Trophoblast cell (in vitro differentiated cells and primary cell): ENCODE results near the gene B3GALT4.

Source experiments
- DNase-seq, 2 donors: peaks; one replicate each; pipeline ENCODE4 v3.0.0-alpha.2; 2016
- H2AFZ ChIP-seq: 2 replicates; pipeline ENCODE4 v1.6.1; 2013; ENCODE audit warnings: low read length, moderate library complexity, mild to moderate bottlenecking; ENCODE audit not compliant: insufficient read depth, poor library complexity
- H2AK5ac ChIP-seq: 2 replicates; pipeline ENCODE4 v1.6.1; 2013; ENCODE audit warnings: mild to moderate bottlenecking, low read length
- H2BK120ac ChIP-seq: 2 replicates; pipeline ENCODE4 v1.6.1; 2013; ENCODE audit warnings: low read length, mild to moderate bottlenecking, moderate library complexity; ENCODE audit not compliant: insufficient read depth, poor library complexity
- H2BK12ac ChIP-seq: 2 replicates; pipeline ENCODE4 v1.6.1; 2013; ENCODE audit warnings: mild to moderate bottlenecking, low read length, moderate library complexity
- H2BK5ac ChIP-seq: 2 replicates; pipeline ENCODE4 v1.6.1; 2013; ENCODE audit warnings: low read length, low read depth, moderate library complexity, mild to moderate bottlenecking; ENCODE audit not compliant: poor library complexity
- H3K14ac ChIP-seq: 2 replicates; pipeline ENCODE4 v1.6.1; 2013; ENCODE audit warnings: mild to moderate bottlenecking, low read length
- H3K18ac ChIP-seq: 2 replicates; pipeline ENCODE4 v1.6.1; 2013; ENCODE audit warnings: mild to moderate bottlenecking, low read length
- H3K23ac ChIP-seq: 2 replicates; pipeline ENCODE4 v1.6.1; 2013; ENCODE audit warnings: low read length
- H3K27ac ChIP-seq: 2 replicates; pipeline ENCODE4 v1.5.1; 2013; ENCODE audit warnings: low read depth, mild to moderate bottlenecking, inconsistent platforms, low read length, moderate library complexity
- H3K27me3 ChIP-seq: 2 replicates; pipeline ENCODE4 v1.6.1; 2013; ENCODE audit warnings: inconsistent platforms, mild to moderate bottlenecking, low read length, moderate library complexity; ENCODE audit not compliant: insufficient read depth
- H3K36me3 ChIP-seq, 2 experiments: 1 replicate in 1 of 2; 2 replicates in 1 of 2; pipeline ENCODE4 v1.6.1; 2013; ENCODE audit warnings: low read length in 2 of 2, mild to moderate bottlenecking in 2 of 2, moderate library complexity in 1 of 2; ENCODE audit not compliant: insufficient read depth in 2 of 2, control insufficient read depth in 1 of 2
- H3K4ac ChIP-seq: 2 replicates; pipeline ENCODE4 v1.6.1; 2013; ENCODE audit warnings: low read depth, mild to moderate bottlenecking, low read length, moderate library complexity
- H3K4me1 ChIP-seq, 2 experiments: 1 replicate in 1 of 2; 2 replicates in 1 of 2; pipeline ENCODE4 v1.6.1; 2013; ENCODE audit warnings: low read length in 2 of 2, mild to moderate bottlenecking in 2 of 2, moderate library complexity in 1 of 2; ENCODE audit not compliant: insufficient read depth in 2 of 2, control insufficient read depth in 1 of 2
- H3K4me2 ChIP-seq: 2 replicates; pipeline ENCODE4 v1.6.1; 2013; ENCODE audit warnings: inconsistent platforms, mild to moderate bottlenecking, low read length, moderate library complexity
- H3K4me3 ChIP-seq: 2 replicates; pipeline ENCODE4 v1.5.1; 2013; ENCODE audit warnings: mild to moderate bottlenecking, low read depth, low read length, inconsistent platforms
- H3K79me1 ChIP-seq: one replicate; pipeline ENCODE4 v1.6.1; 2013; ENCODE audit warnings: low read length
- H3K79me2 ChIP-seq: 2 replicates; pipeline ENCODE4 v1.6.1; 2013; ENCODE audit warnings: low read length, mild to moderate bottlenecking; ENCODE audit not compliant: control insufficient read depth, insufficient read depth, poor library complexity
- H3K9ac ChIP-seq: 2 replicates; pipeline ENCODE4 v1.6.1; 2013; ENCODE audit warnings: mild to moderate bottlenecking, low read length
- H3K9me3 ChIP-seq: 2 replicates; pipeline ENCODE4 v1.6.1; 2013; ENCODE audit warnings: low read depth, mild to moderate bottlenecking, control low read depth, inconsistent platforms, low read length; ENCODE audit not compliant: insufficient read depth
- H4K12ac ChIP-seq: 2 replicates; pipeline ENCODE4 v1.6.1; 2013; ENCODE audit warnings: low read depth, mild to moderate bottlenecking, low read length, moderate library complexity
- H4K8ac ChIP-seq: 2 replicates; pipeline ENCODE4 v1.6.1; 2013; ENCODE audit warnings: low read depth, mild to moderate bottlenecking, low read length, moderate library complexity
- H4K91ac ChIP-seq: one replicate; pipeline ENCODE4 v1.6.1; 2013; ENCODE audit warnings: low read depth, mild to moderate bottlenecking, low read length, moderate library complexity
- WGBS: extraction: QIAGEN DNeasy Blood & Tissue Kit; methylation state at CpG from one replicate; pipeline ENCODE4 v1.1.7; 2013; ENCODE audit warnings: missing lambda C conversion rate; ENCODE audit not compliant: insufficient read length, insufficient coverage; ENCODE audit errors: extremely low coverage; 5-methylcytosine and 5-hydroxymethylcytosine counted together

The B3GALT4 gene

DNA sequence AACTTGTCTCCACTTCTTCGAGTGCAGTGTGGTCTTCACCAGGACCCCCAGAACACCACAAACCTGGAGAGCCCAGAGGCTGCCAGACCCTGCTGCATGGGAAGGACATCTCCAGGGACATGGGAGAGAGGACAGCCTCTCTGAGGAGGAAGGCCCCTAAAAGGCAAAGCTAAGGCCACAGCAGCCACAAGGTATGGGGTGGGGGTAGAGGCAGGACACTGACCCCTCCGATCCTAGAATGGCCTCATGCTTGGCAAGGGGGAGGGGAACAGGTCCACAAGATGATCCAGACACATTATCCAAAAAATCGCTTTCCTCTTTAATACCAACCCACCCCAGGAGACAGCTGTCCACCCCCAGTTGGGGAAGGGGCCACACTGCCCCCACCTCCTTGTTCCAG, 1.9 kb downstream of the B3GALT4 start:
- no CpG with 5 or more reads among the region's 3 CpGs for WGBS
- no peaks in the 10 kb centered on the region for H3K27me3 ChIP-seq
- no peak overlapping the region for H2AFZ ChIP-seq
- no peak overlapping the region for H4K12ac ChIP-seq
- no peak overlapping the region for H3K23ac ChIP-seq
- peaks cover 3 to 12% of the 10 kb centered on the region in 2 experiments for H3K4me1 ChIP-seq
- no peak overlapping the region for H3K4me2 ChIP-seq
- H4K91ac ChIP-seq: no peak overlapping the region
- H3K36me3 ChIP-seq: peaks cover 51 to 59% of the 10 kb centered on the region in 2 experiments
- no peak overlapping the region for H2BK120ac ChIP-seq
- H3K18ac ChIP-seq: no peak overlapping the region
- no peak overlapping the region for H3K4me3 ChIP-seq
- no peak overlapping the region for H2BK12ac ChIP-seq
- H4K8ac ChIP-seq: no peak overlapping the region
- H3K79me1 ChIP-seq: peaks cover 9% of the 10 kb centered on the region
- no peaks in the 10 kb centered on the region for H3K9me3 ChIP-seq
- no peak overlapping the region for H2BK5ac ChIP-seq
- no peak overlapping the region for H3K4ac ChIP-seq
- H3K79me2 ChIP-seq: peaks cover 10% of the 10 kb centered on the region
- no peak overlapping the region for H3K14ac ChIP-seq
- no peak overlapping the region for H3K27ac ChIP-seq
- DNase-seq: no peak
- H2AK5ac ChIP-seq: no peak overlapping the region
- no peak overlapping the region for H3K9ac ChIP-seq

DNA sequence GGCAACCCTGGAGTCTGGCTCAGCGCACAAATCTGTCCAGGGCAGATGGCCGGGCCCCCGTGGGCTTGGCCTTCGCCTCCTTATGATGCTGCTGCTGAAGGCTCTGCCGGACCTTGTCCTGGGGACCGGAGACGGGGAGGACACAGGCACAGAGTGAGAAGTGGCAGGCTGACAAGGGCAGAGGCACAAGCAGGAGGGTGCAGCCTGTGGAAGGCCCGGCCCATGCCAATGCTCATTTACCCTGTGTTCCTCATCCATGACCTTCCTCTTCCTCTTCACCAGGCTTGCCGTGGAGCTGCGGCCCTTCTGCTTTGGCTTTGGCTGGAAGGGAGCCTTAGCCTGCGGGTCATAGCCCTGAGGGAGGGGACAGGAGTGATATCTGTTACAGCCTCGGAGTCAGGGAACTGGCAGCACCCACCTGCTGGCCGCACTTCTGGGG, 2.4 kb downstream of the B3GALT4 start:
- no peak overlapping the region for H3K4me2 ChIP-seq
- no peak overlapping the region for H3K9ac ChIP-seq
- H3K36me3 ChIP-seq: peaks cover 47 to 58% of the 10 kb centered on the region in 2 experiments
- peaks cover 9% of the 10 kb centered on the region for H3K79me1 ChIP-seq
- H3K14ac ChIP-seq: no peak overlapping the region
- peaks cover 3 to 10% of the 10 kb centered on the region in 2 experiments for H3K4me1 ChIP-seq
- no peak overlapping the region for H2AK5ac ChIP-seq
- H3K4me3 ChIP-seq: no peak overlapping the region
- H2BK5ac ChIP-seq: no peak overlapping the region
- no peak overlapping the region for H2BK12ac ChIP-seq
- no peak overlapping the region for H4K91ac ChIP-seq
- H2BK120ac ChIP-seq: no peak overlapping the region
- no peak overlapping the region for H2AFZ ChIP-seq
- no peak overlapping the region for H3K27ac ChIP-seq
- H4K8ac ChIP-seq: no peak overlapping the region
- no CpG with 5 or more reads among the region's 13 CpGs for WGBS
- H3K79me2 ChIP-seq: peaks cover 8% of the 10 kb centered on the region
- H3K23ac ChIP-seq: no peak overlapping the region
- no peaks in the 10 kb centered on the region for H3K27me3 ChIP-seq
- no peak overlapping the region for H3K4ac ChIP-seq
- no peak for DNase-seq
- H4K12ac ChIP-seq: no peak overlapping the region
- H3K9me3 ChIP-seq: no peaks in the 10 kb centered on the region
- no peak overlapping the region for H3K18ac ChIP-seq

DNA sequence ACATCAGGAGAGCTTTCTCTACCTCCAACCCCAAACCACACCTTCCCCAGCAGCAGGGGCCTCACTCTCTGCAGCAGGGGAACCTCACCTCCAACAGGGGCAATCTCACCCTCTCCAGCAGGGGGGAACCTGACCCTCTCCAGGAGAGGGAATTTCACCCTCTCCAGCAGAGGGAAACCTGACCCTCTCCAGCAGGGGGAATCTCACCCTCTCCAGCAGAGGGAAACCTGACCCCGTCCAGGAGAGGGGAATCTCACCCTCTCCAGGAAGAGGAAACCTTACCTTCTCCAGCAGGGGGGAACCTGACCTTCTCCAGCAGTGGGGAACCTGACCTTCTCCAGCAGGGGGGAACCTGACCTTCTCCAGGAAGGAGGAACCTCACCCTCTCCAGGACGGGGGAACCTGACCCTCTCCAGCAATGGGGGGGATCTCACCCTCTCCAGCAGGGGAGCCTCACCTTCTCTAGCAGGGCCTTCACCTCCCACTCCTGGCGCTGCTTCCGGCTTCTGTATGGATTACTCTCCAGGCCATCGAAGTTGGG, 3.1 kb downstream of the B3GALT4 start:
- H3K4me2 ChIP-seq: no peak overlapping the region
- H3K18ac ChIP-seq: no peak overlapping the region
- H3K23ac ChIP-seq: no peak overlapping the region
- peaks cover 9% of the 10 kb centered on the region for H3K79me1 ChIP-seq
- no CpG with 5 or more reads among the region's 5 CpGs for WGBS
- peaks cover 3 to 9% of the 10 kb centered on the region in 2 experiments for H3K4me1 ChIP-seq
- no peak overlapping the region for H2BK5ac ChIP-seq
- no peak overlapping the region for H4K8ac ChIP-seq
- H3K4me3 ChIP-seq: no peak overlapping the region
- H3K79me2 ChIP-seq: peaks cover 8% of the 10 kb centered on the region
- no peak overlapping the region for H2BK120ac ChIP-seq
- DNase-seq: peak; percentile 49 to 65
- no peaks in the 10 kb centered on the region for H3K9me3 ChIP-seq
- H4K91ac ChIP-seq: no peak overlapping the region
- no peak overlapping the region for H2BK12ac ChIP-seq
- no peak overlapping the region for H2AFZ ChIP-seq
- no peak overlapping the region for H3K9ac ChIP-seq
- H4K12ac ChIP-seq: no peak overlapping the region
- peaks cover 47 to 55% of the 10 kb centered on the region in 2 experiments for H3K36me3 ChIP-seq
- H3K4ac ChIP-seq: no peak overlapping the region
- no peak overlapping the region for H3K27ac ChIP-seq
- no peaks in the 10 kb centered on the region for H3K27me3 ChIP-seq
- no peak overlapping the region for H2AK5ac ChIP-seq
- no peak overlapping the region for H3K14ac ChIP-seq

DNA sequence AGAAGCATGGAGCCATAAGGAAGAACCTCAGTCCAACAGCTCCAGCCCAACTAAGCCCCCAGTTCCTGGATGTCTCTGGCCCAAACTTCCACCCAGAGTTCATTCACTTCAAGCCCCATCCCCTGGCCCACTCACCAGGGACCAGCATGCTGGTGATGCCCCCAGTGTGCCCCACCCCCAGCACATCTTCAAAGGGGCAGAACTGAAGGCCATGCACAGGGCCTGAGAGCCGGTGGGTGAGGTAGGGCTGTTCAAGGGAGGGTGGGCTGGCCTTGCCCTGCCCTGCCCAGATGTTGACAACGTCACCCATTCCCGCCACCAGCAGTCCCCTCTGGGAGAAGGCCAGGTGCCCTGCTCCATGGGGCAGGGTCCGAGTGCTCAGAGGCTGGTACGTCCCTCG, 3.6 kb downstream of the B3GALT4 start:
- Histone ChIP-seq H2BK12ac (no peak overlapping the region), H4K91ac (no peak overlapping the region), H3K18ac (no peak overlapping the region)

More for the DNA sequence above, 3.6 kb downstream of the B3GALT4 start:
- H3K27me3 ChIP-seq: no peaks in the 10 kb centered on the region
- no peak overlapping the region for H3K27ac ChIP-seq
- no peak overlapping the region for H4K8ac ChIP-seq
- no peak overlapping the region for H3K23ac ChIP-seq
- no CpG with 5 or more reads among the region's 6 CpGs for WGBS
- H2AK5ac ChIP-seq: no peak overlapping the region
- no peak overlapping the region for H2BK120ac ChIP-seq
- H3K9me3 ChIP-seq: no peaks in the 10 kb centered on the region
- H2BK5ac ChIP-seq: no peak overlapping the region
- peak overlapping the region; percentile 21 for H3K9ac ChIP-seq
- peaks cover 8% of the 10 kb centered on the region for H3K79me2 ChIP-seq
- H3K4me2 ChIP-seq: no peak overlapping the region
- no peak overlapping the region for H3K4ac ChIP-seq
- no peak overlapping the region for H3K14ac ChIP-seq
- no peak for DNase-seq
- peaks cover 46 to 55% of the 10 kb centered on the region in 2 experiments for H3K36me3 ChIP-seq
- H3K79me1 ChIP-seq: peaks cover 9% of the 10 kb centered on the region
- H2AFZ ChIP-seq: no peak overlapping the region
- peaks cover 3 to 9% of the 10 kb centered on the region in 2 experiments for H3K4me1 ChIP-seq
- peak overlapping the region; percentile 8 for H4K12ac ChIP-seq
- no peak overlapping the region for H3K4me3 ChIP-seq
